Lung (tissue), 12 donors: ENCODE data around the gene PTDSS2. TPM values are rescaled to one million over a fixed set of nuclear protein-coding genes. Genes with fewer than 3 reads are reported as not detected.

Source experiments
- ATAC-seq: fragments of 200-7000 bp; cut with Tn5 transposase; one replicate; pipeline ENCODE4 v1.9.1; 2020; ENCODE audit warnings: moderate number of reproducible peaks; ENCODE audit not compliant: insufficient read depth, low FRiP score
- DNase-seq, 3 donors: peaks; one replicate each; pipeline ENCODE4 v3.0.0-alpha.2; 2013 to 2017
- H3K27ac ChIP-seq, 2 donors: one replicate each; pipeline ENCODE4 v1.5.1; 2013; ENCODE audit warnings: mild to moderate bottlenecking in 2 of 2, moderate library complexity in 2 of 2, control low read depth in 1 of 2, inconsistent platforms in 1 of 2, low read depth in 1 of 2, low read length in 1 of 2
- H3K27me3 ChIP-seq, 3 donors: one replicate each; pipeline ENCODE4 v1.5.1; 2013; ENCODE audit warnings: low read length in 2 of 3; ENCODE audit not compliant: control insufficient read depth in 3 of 3, insufficient read depth in 3 of 3
- H3K36me3 ChIP-seq, 4 donors: one replicate each; pipeline ENCODE4 v1.5.1; 2013; ENCODE audit warnings: low read length in 4 of 4, mild to moderate bottlenecking in 1 of 4, moderate library complexity in 1 of 4; ENCODE audit not compliant: control insufficient read depth in 4 of 4, insufficient read depth in 4 of 4
- H3K4me1 ChIP-seq, 5 donors: one replicate each; pipeline ENCODE4 v1.5.1; 2013; ENCODE audit warnings: low read length in 5 of 5, mild to moderate bottlenecking in 2 of 5, moderate library complexity in 1 of 5; ENCODE audit not compliant: control insufficient read depth in 5 of 5, insufficient read depth in 5 of 5
- H3K4me3 ChIP-seq: one replicate; pipeline ENCODE4 v1.5.1; 2013; ENCODE audit warnings: mild to moderate bottlenecking, control low read depth, moderate library complexity
- H3K9ac ChIP-seq, 2 donors: one replicate each; pipeline ENCODE4 v1.5.1; 2013; ENCODE audit warnings: low read length in 2 of 2, control low read depth in 1 of 2; ENCODE audit not compliant: insufficient read depth in 1 of 2
- H3K9me3 ChIP-seq, 4 donors: one replicate each; pipeline ENCODE4 v1.5.1; 2013; ENCODE audit warnings: low read length in 3 of 4, mild to moderate bottlenecking in 1 of 4, moderate library complexity in 1 of 4; ENCODE audit not compliant: control insufficient read depth in 4 of 4, insufficient read depth in 3 of 4
- CTCF ChIP-seq: IDR thresholded peaks from 2 replicates; pipeline ENCODE4 v1.5.1; 2012; ENCODE audit warnings: mild to moderate bottlenecking; ENCODE audit errors: control extremely low read depth, extremely low read depth
- WGBS, 2 donors: extraction: QIAGEN DNeasy Blood & Tissue Kit; methylation state at CpG; one replicate each; pipeline ENCODE4 v1.1.7; 2013; 5-methylcytosine and 5-hydroxymethylcytosine counted together
- polyA plus RNA-seq, 2 donors: library from polyadenylated mRNA; stranded (reverse); fragments of 200-250 nt; gene quantifications; one replicate each; pipeline ENCODE4 v1.2.1, GENCODE V29; 2013
- total RNA-seq, 2 donors: library from RNA; depleted of rRNA in 1 of 2; stranded (reverse); fragments of >200 nt in 1 of 2; gene quantifications; one replicate each; pipeline ENCODE4 v1.2.1, GENCODE V29; 2014 to 2021
- donor health status: control.
- donor health status: control.
- donor health status: Bipolar disorder and iron deficiency.
- donor health status: healthy.
- donor health status: DM: yes; HTN: yes; CAD: no.

The PTDSS2 gene
- total and polyA plus RNA-seq, 4 donors = 20.4 to 36.5 (median 28.1) TPM

DNA sequence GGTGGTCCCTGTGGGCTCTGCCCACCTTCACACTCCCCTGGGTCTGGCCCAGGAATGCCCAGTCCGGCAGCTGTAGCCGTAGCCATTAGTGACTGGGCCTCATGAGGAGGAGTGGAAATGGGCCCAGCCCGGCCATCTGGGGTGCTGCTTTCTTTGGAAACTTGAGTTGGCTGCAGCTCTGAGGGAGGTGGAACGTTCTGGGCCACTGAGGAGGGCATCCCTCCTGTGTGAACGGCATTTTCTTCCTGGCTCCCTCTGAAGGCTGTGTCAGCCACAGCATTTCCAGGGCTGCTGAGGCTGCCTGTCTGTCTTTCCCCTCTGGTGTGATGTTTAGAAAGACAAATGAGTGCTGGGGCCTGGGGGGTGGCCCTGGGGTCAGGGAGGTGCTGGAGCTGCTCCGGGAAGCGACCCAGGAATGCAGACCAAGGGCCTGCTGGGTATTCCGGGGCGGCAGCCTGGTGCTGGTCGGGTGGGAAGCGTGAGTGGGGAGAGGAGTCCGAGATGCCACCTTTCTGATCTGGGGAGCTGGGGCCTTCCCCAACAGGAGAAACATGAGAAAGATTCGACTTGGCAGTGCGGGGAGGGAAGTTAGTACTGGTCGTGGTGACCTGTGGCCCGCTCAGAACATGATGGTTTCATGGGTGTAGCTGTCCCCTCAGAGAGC lies 27.1 kb downstream of the PTDSS2 start:
- H3K4me1 ChIP-seq = no peaks in the 10 kb centered on the region
- no peak overlapping the region for H3K4me3 ChIP-seq
- peaks cover 0 to 7% (median 5%) of the 10 kb centered on the region in 4 donors for H3K36me3 ChIP-seq
- DNase-seq = no peak
- no peak for ATAC-seq
- no peak overlapping the region for H3K27ac ChIP-seq
- H3K9ac ChIP-seq = no peak overlapping the region
- H3K27me3 ChIP-seq = no peaks in the 10 kb centered on the region
- no peak for TF ChIP-seq CTCF
- 86 to 88% methylated on average over 16 of the region's 16 CpGs for WGBS, 2 donors
- no peaks in the 10 kb centered on the region for H3K9me3 ChIP-seq

DNA sequence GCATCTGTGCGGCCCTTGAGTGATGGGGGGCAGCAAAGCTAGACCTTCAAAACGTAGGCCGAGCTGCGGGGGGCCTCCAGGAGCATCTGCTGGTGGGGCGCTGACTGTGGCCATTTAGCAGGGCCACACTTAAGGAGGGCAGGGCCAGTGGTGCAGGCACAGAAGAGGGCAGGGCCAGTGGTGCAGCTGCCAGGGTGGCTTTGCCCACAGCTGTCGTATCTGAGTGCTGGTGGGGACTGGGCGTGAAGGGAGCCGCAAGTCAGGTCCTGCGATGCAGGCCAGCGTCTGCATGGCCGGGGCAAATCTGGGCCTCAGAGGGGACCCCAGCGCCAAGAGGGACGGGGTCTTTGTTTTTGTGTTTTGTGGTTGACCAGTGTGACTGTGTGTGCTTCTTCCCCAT lies 29.2 kb downstream of the PTDSS2 start:
- DNase-seq (no peak), ATAC-seq (no peak)
- Histone ChIP-seq H3K27ac (no peak overlapping the region), H3K9ac (no peak overlapping the region), H3K27me3 (no peaks in the 10 kb centered on the region), H3K4me3 (no peak overlapping the region), H3K36me3 (peaks cover 0 to 7% (median 5%) of the 10 kb centered on the region in 4 donors), H3K9me3 (no peaks in the 10 kb centered on the region), H3K4me1 (no peaks in the 10 kb centered on the region)
- TF ChIP-seq CTCF = no peak
- 92 to 95% methylated on average over 13 of the region's 13 CpGs for WGBS, 2 donors

DNA sequence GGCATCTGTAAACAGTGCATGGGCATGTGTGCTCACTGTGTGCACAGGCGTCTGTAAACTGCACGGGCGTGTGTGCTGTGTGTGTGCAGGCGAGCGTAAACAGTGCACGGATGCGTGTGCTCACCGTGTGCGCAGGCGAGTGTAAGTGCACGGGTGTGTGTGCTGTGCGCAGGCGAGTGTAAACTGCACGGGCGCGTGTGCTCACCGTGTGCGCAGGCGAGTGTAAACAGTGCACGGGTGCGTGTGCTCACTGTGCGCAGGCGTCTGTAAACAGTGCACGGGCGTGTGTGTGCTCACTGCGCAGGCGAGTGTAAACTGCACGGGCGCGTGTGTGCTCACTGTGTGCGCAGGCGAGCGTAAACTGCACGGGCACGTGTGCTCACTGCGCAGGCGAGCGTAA lies 34.5 kb downstream of the PTDSS2 start:
- Histone ChIP-seq H3K27me3 (no peaks in the 10 kb centered on the region), H3K9ac (no peak overlapping the region), H3K36me3 (peaks cover 0 to 8% (median 2%) of the 10 kb centered on the region in 4 donors), H3K4me3 (no peak overlapping the region), H3K9me3 (no peaks in the 10 kb centered on the region), H3K4me1 (no peaks in the 10 kb centered on the region), H3K27ac (no peak overlapping the region)
- no peak for TF ChIP-seq CTCF
- ATAC-seq (no peak), DNase-seq (no peak)
- WGBS, 2 donors = 94 to 95% methylated on average over 38 of the region's 38 CpGs

GRCh38 chr11:486189-486588 lies 36.1 kb downstream of the PTDSS2 start:
- DNase-seq (no peak), ATAC-seq (no peak)
- 97% methylated on average over 23 of the region's 23 CpGs for WGBS, 2 donors
- Histone ChIP-seq H3K36me3 (peaks cover 0 to 22% (median 8%) of the 10 kb centered on the region in 4 donors), H3K27me3 (no peaks in the 10 kb centered on the region), H3K9ac (no peak overlapping the region), H3K9me3 (no peaks in the 10 kb centered on the region), H3K4me1 (no peaks in the 10 kb centered on the region), H3K27ac (no peak overlapping the region), H3K4me3 (no peak overlapping the region)
- TF ChIP-seq CTCF = no peak
